NCI-H2171 (cell line): ENCODE measurements around the gene DHRSX.
"Not testable (repeated sequence)": the region's sequence is repeated elsewhere in the genome, so short reads cannot be mapped to it uniquely, and the experiment has no call there.

ENCODE experiments used
- DNase-seq: peaks from one replicate; lab custom pipeline; 2025; lab: John Stamatoyannopoulos, UW

DHRSX gene

DNA sequence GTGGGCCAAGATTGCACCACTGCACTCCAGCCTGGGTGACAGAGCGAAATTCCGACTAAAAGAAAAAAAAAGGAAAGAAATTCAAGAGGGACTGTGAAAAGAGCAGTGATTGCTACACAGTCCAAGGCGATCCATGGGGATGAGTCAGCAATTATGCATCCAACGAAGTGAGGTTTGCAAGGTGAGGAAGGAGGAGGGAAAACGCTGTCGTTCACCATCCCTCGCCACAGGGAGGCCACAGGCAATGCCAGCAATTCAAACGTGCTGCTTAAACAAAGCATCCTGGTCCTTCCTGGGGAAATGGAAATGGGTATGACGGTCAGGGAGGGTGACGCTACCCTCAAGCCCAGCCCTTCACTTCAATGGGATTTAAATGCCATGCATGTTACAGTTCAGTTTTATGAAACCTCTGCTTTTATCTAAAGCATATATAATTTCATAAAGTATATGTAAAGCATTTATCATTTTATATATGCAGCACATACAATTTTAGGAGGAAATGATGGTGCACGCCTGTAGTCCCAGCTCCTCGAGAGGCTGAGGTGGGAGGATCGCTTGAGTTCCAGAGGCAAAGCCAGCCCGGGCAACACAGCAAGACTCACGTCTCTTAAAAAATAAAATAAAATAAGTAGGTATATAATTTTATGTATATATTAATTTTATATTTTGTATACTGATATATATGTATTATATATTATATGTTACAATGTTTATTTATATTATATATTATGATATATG, 108.7 kb downstream of the DHRSX start:
- no peak for DNase-seq

DNA sequence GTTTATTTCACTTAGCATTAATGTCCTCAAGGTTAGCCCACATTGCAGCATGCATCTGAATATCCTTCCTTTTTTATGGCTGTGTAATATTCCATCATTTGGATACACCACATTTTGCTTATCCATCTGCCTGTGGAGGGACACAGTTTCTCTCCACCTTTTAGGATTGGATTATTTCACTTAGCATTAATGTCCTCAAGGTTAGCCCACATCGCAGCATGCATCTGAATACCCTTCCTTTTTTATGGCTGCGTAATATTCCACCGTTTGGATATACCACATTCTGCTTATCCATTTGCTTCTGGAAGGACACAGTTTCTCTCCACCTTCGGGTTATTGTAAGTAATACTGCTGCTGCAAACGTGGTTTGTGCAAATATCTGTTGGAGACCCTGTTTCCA, 110.0 kb downstream of the DHRSX start:
- DNase-seq: no peak

DNA sequence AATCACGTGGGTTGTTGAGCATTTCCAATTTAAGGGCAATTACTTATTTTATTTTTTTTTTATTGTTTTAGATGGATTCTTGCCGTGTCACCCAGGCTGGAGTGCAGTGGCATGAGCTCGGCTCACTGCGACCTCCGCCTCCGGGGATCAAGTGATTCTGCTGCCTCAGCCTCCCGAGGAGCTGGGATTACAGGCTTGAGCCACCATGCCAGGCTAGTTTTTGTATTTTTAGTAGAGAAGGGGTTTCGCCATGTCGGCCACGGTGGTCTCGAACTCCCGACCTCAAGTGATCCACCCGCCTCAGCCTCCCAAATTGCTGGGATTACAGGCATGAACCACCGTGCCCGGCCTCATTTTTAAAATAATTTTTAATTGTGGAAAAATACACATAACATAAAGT, 111.0 kb downstream of the DHRSX start:
- DNase-seq: not testable (repeated sequence)

DNA sequence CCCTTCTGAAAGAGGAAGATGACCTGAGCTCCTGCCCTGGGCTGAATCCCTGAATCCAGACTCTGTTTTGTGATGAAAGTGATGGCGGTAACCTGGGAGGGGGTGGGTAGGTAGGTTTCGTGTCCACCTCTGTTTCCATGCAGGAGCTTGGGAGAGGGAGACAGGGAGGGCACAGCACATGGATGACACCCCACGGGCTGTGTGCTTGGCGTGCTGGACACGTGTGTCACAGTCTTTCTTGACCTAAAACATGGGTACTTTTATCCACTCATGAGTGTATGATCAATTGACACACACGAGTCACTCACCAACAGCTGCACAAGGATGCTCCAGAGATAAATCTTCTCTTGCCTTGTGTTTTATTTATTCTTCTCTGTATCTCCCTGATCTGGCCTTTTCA, 111.5 kb downstream of the DHRSX start:
- DNase-seq: no peak

DNA sequence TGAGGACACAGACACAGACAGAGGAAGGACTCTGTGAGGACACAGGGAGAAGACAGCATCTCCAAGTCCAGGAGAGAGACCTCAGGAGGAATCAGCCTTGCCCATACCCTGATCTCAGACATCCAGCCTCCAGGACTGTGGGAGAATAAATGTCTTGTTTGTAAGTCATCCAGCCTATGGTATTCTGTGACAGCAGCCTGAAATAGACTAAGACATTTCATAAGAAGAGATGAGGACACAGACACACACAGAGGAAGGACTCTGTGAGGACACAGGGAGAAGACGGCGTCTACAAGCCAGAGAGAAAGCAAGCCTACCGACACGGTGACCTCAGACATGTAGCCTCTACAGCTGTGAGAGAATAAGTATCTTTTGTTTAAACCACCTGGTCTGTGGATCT, 112.1 kb downstream of the DHRSX start:
- DNase-seq: no peak

DNA sequence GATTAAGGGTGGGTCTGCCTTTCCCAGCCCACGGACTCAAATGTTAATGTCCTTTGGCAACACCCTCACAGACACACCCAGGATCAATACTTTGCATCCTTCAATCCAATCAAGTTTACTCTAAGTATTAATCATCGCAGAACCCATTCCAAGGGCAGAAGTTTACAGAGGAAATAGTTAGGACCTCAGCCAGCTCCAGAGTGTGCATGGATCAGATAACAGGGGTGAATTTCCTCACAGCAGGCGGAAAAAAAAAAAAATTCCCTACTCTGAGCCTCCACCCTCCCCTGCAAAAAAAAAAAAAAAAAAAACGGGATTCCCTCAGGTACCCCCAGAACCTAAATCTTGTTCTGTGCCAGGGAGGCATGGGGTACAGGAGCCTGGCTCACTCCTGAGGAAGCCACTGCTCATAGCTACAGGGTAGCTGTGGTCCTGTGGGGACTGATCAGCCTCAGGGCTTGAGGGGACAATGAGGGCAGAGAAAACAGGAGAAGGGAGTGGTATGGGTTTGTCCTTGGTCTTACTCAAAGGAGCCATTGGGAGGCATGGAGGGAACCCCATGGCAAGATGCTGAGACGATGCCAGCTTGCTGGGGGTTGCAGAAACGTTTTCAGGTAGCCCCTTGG, 113.0 kb downstream of the DHRSX start:
- no peak for DNase-seq

DNA sequence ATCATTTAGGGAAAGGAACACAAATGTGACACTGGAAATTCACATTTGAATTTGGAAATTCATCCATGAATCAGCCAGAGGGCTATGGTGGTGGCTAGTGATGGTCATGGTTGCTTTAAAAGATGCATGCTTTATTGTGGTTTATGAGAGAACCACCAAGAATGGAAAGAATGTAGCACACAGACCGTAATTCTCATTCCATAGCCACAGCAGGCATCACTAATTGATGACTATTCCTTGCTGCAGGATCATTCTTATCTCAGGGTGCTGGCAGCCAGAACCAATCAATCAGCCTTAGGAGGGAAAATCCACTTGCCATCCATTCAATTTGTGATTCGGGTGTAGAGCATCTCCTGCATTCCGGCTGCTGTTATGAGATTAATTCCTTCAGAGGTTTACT, 115.6 kb downstream of the DHRSX start:
- DNase-seq: no peak

DNA sequence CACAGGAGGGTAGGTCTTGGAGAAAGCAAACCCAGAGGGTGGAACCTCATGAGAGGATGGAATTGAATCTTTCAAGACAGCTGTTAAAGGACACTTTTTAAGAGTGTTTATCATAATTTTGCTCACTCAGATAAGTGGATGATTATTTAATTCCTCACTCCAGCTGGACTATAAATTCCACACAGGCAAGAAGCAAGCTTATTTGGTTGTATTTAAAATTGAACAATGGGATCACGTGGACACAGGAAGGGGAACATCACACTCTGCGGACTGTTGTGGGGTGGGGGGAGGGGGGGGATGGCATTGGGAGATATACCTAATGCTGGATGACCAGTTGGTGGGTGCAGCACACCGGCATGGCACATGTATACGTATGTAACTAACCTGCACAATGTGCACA, 116.3 kb downstream of the DHRSX start:
- DNase-seq: no peak

DNA sequence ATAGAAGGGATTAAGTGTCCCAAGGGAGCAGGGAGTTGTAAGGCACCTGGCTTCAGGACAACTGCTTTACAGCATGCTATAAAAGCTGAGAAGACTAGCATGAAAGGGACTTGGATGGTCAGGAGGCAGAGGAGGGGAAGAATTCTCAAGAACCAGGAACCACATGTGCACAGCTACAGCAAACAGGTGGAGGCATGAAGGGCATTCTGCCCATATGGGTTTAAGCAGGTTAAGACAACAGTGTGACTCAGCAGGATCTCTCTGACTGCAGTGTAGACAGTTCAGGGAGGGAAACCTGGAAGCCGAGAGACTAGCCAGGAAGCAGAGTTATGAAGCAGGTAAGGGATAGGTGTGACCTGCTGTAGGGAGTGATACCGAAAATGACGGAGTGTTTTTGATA, 117.0 kb downstream of the DHRSX start:
- no peak for DNase-seq

DNA sequence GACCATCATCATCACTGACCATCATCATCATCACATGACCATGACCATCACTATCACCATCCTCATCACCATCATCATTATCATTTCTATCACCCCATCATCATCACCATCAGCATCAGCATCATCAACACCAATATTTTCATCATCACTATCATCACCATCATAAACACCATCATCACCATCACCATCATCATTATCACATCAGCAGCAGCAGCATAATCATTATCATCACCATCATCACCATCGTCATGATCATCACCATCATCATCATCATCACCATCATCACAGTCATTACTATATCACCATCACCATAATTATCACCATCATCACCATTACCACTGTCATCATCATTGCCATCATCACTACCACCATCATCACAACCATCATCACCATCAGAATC, 117.6 kb downstream of the DHRSX start:
- DNase-seq: no peak

DNA sequence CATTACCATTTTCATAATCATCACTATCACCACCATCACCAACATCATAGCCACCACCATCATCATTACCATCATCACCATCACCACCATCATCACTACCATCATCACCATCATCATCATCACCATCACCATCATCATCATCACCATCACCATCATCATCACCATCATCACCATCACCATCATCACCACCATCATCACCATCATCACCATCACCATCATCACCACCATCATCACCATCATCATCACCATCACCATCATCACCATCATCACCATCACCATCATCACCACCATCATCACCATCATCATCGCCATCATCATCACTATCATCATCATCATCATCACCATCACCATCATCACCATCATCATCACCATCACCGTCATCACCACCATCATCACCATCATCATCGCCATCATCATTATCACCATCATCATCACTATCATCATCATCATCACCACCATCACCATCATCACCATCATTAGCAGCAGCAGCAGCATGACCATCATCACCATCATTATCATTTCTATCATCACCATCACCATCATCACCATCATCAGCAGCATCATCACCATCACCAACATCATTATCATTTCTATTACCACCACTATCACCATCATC, 118.2 kb downstream of the DHRSX start:
- not testable (repeated sequence) for DNase-seq

DNA sequence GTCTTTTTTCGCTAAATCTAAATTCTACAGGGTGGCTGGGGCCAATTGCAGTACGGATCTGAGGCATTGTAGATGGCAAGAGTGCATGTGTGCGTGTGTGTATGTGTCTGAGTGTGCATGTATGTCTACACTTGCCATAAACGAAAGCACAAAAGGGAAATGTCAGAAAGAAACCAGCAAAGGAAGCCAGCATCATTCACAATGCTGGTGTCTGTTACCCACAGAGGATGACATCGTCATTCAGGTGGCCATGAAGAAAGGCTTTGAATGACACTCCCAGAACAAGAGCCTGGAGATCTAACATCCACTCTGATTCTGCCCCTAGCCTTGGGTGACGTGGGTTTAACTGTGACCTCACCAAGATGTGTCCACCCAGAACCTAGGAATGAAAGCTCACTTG, 124.6 kb downstream of the DHRSX start:
- no peak for DNase-seq

DNA sequence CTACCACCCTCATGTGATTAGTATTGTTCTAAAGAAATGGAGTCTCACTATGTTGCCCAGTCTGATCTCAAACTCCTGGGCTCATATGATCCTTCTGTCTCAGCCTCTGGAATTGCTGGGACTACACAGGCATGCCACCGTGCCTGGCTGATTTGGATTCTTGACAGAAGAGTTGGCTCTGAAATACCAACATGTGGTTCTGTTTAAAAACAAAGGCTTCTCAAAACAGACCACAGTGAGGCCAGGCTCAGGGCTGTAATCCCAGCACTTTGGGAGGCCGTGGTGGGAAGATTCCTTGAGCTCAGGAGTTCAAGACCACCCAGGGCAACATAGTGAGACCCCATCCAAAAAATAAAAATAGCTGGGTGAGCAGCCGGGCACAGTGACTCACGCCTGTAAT, 126.7 kb downstream of the DHRSX start:
- no peak for DNase-seq

DNA sequence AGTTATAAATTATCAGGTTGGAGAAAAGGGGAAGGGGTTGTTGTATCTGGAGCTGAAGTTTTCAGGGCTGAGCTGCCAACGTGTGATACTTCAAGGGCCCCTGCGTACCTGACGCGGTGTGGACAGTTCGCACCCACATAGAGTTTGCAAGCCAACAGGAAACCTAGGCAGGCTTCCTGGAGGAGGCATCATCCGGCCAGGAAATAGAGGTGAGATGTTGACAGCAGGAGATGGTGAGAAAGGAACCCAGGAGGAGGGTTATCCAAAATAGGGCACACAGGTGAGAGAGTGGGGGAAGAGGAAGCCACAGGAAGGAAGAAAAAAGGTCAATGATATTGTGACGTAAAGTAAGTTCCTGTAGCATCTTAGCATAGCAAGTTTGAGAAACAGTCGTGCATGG, 127.2 kb downstream of the DHRSX start:
- DNase-seq: no peak

DNA sequence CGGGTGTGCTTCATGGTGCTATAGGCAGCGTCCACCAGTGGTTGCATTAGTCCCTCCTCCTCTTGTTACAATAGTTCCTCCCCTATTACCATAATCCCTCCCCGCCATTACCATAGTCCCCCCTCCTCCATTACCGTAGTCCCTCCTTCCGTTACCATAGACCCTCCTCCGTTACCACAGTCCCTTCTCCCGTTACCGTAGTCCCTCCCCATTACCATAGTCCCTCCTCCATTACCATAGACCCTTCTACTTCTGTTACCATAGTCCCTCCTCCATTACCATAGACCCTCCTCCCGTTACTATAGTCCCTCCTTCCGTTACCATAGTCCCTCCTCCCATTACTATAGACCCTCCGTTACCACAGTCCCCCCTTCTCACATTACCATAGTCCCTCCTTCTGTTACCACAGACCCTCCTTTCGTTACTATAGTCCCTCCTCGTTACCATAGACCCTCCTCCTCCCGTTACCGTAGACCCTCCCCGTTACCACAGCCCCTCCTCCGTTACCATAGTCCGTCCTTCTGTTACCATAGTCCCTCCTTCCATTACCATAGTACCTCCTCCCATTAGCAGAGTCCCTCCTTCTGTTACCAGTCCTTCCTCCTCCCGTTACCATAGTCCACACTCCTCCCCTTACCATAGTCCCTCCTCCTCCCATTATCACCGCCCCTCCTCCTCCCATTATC, 129.6 kb downstream of the DHRSX start:
- no peak for DNase-seq

DNA sequence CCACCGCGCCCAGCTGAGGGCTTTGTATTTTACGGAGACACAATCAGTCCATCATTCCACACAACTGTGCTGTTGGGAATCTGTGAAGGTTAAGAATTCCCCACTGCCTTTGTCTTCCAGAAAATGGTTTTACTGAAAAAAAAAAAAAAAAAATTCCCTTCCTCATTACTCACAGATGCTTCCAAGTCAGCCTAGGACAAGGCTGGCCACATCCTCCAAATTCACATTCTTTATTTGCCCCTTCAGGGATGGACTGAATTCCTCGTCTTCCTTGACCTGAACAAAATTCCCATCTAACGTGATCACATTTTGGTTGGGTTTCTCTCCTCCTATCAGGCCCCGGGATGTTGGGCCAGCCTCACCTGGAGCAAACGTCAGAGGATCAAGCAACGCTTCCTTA, 130.3 kb downstream of the DHRSX start:
- DNase-seq: no peak

DNA sequence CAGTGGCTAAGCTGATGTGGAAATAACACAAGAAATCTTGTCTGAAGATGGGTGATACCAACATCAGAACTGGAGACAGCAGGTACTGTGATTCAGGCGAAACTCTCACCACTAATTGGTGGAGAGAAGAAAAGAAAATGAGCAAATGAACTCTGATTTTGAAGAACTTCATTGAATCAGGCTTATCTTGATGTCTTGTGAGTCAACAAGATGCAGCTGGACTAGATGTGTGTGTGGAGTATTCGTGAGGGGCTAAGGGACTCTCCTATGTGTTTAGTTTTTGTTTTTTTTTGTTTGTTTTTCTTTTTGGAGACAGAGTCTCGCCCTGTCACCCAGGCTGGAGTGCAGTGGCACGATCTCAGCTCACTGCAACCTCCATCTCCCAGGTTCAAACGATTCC, 131.6 kb downstream of the DHRSX start:
- DNase-seq: no peak

DNA sequence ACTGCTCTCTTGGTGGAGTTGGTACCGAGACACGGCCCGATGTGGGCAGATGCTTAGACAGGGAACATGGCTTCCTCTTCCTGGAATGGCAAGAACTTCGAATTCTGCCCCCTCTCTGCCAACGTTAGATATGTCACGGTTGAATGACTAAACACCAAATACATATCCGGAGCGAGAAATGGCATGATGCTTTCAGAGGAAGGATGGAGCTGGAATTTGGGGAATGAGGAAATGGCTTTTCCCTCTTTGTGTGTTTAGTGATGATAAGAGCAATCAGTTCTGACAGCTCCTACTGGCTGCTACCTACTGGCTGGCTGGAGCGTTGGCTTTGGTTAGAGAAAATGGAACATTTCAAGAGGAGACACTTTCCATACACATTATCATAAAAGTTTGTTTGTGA, 140.0 kb downstream of the DHRSX start:
- DNase-seq: no peak

DNA sequence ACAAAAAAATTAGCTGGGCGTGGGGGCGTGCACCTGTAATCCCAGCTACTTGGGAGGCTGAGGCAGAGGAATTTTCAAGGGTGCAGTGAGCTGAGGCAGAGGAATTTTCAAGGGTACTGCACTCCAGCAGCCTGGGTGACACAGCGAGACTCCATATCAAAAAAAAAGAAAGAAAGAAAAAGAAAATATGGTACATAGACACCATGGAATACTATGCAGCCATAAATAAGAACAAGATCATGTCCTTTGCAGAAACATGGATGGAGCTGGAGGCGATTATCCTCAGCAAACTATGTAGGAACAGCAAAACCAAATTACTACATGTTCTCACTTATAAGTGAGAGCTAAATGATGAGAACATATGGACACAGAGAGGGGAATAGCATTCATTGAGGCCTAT, 141.3 kb downstream of the DHRSX start:
- DNase-seq: not testable (repeated sequence)

DNA sequence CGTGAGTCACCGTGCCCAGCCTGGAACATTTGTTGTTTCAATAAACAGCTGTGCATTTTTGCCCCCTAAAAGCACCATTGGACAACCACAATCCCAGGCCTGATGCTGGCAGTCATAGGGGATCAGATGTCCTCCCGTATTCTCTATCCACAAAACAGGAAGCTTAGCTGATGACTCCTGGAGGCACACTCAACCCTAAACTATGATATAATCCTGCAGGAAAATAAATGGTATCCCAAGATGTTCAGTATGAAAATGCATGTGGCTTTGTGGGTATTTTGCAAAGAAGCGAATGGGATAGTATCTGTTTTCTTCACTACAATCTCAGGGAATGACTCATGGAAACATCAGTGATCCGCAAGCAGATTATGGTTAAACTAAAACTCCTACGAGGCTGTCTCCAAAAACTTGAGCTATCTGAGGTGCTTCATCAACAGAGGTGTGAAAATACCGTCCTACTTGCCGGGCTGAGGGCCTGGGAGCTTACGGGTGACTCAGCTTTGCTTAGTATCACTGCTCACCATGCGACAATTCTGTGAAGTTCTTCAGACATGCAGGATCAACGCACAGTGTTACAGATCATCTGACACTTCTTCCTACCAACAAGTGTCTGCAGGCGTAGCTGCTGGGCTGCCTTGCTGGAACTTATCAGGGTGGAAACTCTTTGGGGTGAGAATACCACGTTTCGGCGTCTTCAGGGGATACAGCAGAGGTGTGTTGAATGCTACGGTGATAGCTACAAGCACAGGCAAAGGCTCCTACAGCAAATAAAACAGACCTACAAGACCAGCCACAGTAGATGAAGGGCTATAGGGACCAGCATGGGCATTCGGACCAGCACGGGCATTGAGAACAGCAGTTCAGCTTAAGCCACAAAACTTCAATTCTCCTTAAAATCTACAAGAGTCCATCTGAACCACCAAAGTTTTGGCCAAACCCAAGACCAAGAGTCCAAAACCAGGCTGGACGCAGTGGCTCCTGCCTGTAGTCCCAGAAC, 148.5 kb downstream of the DHRSX start:
- no peak for DNase-seq

DNA sequence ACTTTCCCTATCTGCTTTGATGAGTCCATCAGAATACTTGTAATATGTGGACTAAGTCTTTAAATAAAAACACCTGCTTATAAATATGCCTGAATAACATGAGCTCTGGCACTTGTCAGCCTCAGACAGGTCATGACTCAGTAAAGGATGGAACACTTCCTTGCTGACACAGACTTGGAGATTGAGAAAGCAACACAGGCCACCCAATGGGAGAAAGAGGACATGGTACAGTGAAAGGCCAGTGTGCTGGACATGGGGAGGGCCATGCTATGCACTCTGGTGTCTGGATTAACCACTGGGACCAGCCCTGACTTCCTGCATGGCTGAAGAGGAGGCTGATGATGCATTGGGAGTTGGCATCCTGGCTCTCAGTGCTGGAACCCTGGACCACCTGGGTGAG, 149.5 kb downstream of the DHRSX start:
- no peak for DNase-seq

DNA sequence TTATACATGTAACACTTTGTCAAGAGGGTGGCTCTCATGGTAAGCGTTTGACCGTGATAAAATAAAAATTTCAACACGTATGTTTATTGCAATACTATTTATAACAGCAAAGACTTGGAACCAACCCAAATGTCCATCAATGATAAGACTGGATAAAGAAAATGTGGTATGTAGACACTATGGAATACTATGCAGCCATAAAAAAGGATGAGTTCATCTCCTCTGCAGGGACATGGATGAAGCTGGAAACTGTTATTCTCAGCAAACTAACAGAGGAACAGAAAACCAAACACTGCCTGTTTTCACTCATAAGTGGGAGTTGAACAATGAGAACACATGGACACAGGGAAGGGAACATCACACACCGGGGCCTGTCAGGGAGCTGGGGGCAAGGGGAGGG, 150.1 kb downstream of the DHRSX start:
- DNase-seq: not testable (repeated sequence)
